Stimulated activated CD8-positive, alpha-beta memory T cell treated with anti-CD3 and anti-CD28 coated beads, Interleukin-2, amount 100 ng/mL, for 1 hour (primary cell): ENCODE data around the gene TPM1.
"Not testable (repeated sequence)": the region's sequence is repeated elsewhere in the genome, so short reads cannot be mapped to it uniquely, and the experiment has no call there.

ENCODE experiments used
- DNase-seq, 2 donors: peaks; one replicate each; pipeline ENCODE4 v3.0.0-alpha.2; 2020; ENCODE audit warnings: low read depth in 2 of 2

Gene TPM1

DNA sequence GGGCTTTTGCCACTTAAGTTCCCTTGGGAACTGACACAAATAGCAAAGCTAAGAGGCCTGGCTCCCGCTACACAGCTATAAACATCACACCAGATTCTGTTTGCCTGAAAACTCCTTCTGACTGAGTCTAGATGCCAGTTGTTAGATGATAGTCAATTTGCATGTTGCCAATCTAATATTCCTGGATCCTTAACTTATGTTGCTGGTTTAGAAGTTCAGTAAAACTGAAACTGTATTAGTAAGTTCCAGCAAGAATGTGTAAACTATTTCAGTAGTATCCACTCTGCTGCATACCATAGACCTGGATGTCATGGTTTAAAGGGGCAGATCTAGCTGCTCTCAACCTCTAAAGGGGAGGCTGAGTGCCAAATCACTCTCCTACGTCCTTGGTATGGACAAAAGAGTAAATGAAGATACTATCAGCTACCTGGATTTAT, 52.0 kb downstream of the TPM1 start:
- no peak for DNase-seq

DNA sequence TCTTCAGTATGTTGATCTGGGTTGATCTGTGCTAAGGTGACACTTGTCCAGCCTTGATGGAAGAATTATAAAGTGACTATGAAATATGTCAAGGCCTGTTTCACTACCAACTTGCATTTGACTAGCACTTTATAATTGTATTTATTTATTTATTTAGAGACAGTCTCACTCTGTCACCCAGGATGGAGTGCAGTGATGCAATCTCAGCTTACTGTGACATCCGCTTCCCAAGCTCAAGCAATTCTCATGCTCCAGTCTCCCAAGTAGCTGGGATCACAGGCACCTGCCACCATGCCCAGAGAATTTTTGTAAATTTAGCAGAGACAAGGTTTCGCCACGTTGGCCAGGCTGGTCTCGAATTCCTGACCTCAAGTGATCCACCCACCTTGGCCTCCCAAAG, 53.6 kb downstream of the TPM1 start:
- no peak for DNase-seq

- not testable (repeated sequence) for DNase-seq
These were observed 56.4 kb downstream of the TPM1 start for GRCh38 chr15:63098901-63099300.

DNA sequence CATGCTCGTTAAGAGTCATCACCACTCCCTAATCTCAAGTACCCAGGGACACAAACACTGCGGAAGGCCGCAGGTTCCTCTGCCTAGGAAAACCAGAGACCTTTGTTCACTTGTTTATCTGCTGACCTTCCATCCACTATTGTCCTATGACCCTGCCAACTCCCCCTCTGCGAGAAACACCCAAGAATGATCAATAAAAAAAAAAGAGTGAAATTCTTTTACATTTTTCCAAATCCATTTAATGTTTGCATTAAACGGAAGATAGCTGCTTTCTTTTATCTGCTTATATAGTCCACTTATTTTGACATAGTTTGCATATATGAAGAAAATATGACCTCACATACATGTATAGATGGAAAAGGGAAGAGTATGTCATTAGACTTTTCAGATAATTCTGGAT, 57.0 kb downstream of the TPM1 start:
- DNase-seq, result not testable (repeated sequence)

GRCh38 chr15:63103416-63103815, 60.9 kb downstream of the TPM1 start:
- no peak for DNase-seq

DNA sequence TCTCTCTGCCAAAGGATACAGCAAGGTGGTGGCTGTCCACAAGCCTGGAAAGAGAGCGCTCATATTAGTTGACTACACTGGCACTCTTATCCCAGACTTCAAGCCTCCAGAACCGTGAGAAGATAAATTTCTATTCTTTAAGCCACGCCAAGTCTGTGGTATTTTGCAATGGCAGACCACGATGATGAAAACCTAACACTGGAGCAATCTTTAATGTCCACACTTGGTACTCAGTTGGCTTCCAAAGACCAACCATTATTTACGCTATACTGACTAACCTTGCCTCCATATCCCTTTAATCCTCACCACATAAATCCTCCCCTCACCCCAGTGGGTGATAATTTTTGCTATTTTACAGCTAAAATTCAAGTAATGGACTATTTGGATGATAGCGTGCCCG, 62.2 kb downstream of the TPM1 start:
- DNase-seq, result no peak

DNA sequence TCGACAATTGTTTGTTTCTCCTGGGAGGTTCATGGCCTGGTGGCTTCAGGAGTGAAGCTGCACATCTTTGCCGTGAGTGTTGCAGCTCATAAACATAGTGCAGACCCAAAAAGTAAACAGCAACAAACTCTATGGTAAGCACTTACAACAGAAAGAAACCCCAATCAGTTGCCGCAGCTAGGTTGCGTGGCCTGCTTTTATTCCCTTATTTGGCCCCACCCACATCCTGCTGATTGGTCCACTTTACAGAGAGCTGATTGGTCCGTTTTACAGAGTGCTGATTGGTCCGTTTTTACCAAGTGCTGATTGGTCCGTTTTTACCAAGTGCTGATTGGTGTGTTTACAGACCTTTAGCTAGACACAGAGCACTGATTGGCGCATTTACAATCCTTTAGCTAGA, 62.8 kb downstream of the TPM1 start:
- not testable (repeated sequence) for DNase-seq

DNA sequence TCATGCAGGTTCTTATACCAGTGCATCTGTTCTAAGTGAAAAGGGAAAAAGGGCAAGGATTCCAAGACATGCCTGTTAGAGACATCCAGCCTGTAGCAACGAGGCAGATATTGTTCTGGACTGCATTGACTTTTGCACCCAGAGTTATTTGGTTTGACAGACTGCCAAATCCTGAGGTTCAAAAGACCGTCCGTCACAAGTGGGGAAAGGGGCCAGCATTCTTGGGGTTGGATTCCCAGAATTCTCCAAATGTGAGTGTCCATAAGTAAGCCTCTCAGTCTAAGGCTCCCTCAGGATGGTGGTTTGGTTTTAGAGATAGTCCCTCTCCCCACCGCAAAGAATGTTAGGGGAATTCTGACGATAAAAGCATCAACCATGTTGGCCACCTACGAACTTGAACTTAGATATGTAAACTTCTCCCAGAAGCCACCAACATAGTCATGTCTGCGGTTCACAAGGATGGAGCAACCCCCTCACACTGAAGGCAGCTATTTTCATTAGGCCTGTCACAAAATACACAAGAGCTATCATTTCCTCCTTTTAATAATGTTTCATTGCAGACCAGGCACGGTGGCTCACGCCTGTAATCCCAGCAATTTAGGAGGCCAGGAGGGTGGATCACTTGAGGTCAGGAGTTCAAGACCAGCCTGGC, 65.5 kb downstream of the TPM1 start:
- DNase-seq, result no peak

- no peak for DNase-seq
These were observed 67.0 kb downstream of the TPM1 start for GRCh38 chr15:63109498-63109897.

GRCh38 chr15:63109920-63110319, 67.4 kb downstream of the TPM1 start:
- no peak for DNase-seq

DNA sequence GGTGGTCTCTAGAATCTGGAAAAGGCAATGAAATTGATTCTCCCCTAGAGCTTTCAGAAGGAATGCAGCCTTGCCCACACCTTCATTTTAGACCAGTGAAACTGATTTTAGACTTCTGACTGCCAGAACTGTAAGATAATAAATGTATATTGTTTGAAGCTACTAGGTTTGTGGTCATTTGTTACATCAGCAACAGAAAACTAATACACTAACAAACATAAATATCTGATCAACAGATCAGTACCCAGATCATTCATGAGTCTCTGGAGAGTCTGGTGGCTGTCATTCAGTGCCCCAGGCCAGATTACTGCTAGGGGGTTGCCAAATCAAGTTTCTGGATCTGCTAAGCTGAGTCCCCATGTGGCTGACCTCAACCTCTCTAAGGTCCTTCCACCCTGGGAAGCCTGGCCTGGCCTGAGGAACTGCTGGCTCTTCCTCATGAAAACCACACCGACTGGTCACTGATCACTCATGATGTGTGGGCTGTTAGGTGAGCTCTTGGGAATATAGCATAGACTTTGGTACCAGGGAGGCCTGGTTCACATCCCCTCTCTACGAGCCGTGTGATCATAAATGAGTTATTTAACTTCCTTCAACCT, 68.0 kb downstream of the TPM1 start:
- DNase-seq, result no peak

DNA sequence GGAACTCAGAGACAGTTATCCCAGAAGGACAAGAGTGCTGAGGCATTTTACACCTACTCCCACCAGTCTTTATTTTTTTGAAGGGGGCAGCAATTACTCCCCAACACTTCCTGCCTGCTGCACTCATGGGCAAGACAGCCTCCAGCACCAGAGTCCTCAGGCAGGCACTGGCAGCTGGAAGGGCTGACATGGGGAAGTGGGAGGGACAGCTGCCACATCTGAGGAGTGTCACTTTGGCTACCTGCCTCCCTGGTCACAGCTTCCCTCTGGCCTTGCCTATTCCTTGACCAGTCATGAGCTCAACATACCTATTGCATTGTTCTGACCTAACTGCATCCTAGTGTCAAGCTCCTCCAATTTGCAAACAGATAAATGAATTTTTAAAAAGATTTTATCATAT, 68.9 kb downstream of the TPM1 start:
- no peak for DNase-seq

GRCh38 chr15:63112871-63113270, 70.3 kb downstream of the TPM1 start:
- DNase-seq, result no peak

DNA sequence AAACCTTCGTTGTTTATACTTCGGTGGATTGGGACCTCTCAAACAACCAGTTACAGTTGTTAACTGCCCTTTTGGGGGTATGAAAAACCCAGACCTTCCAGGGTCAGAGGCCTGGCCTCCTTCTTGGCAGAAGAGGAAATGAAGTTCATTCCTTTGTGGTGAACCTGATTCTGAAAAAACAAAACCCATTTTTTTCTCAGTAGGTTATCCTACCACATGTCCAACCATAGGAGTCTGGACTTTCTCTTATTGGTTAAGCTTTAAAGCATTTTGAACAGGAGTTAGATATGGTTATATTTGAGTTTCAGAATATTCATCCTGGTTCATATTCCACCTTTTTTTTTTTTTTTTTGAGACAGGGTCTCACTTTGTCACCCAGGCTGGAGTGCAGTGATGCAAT, 71.9 kb downstream of the TPM1 start:
- no peak for DNase-seq
